SU-DHL-6 (cell line): ENCODE data around the gene SLC9A1.

ENCODE experiments used
- H2AFZ ChIP-seq: fragments of 200-600 bp; sonication (generic); 2 replicates; pipeline ENCODE4 v1.6.1; 2014; ENCODE audit warnings: low read depth, mild to moderate bottlenecking, moderate library complexity, mixed read lengths, antibody characterized with exemption, low read length; ENCODE audit not compliant: severe bottlenecking
- H3F3A ChIP-seq: fragments of 200-600 bp; shearing (Covaris generic); 2 replicates; pipeline ENCODE4 v1.6.0; 2016; ENCODE audit warnings: antibody characterized with exemption, mild to moderate bottlenecking; ENCODE audit not compliant: insufficient read depth
- H3K27ac ChIP-seq: fragments of 200-600 bp; sonication (generic); 2 replicates; pipeline ENCODE4 v1.5.1; 2016; ENCODE audit warnings: low read depth, mild to moderate bottlenecking, low read length, moderate library complexity, mixed read lengths
- H3K27me3 ChIP-seq: fragments of 200-600 bp; sonication (generic), shearing (Covaris generic); 2 replicates; pipeline ENCODE4 v1.6.0; 2014; ENCODE audit warnings: mild to moderate bottlenecking, low read length
- H3K36me3 ChIP-seq: fragments of 200-600 bp; sonication (generic); 2 replicates; pipeline ENCODE4 v1.6.1; 2014; ENCODE audit warnings: mild to moderate bottlenecking, low read length, mixed read lengths
- H3K4me2 ChIP-seq: fragments of 300-600, 200-600 bp; shearing (Covaris generic), sonication (generic); 2 replicates; pipeline ENCODE4 v1.6.0; 2014; ENCODE audit warnings: low read length, low read depth, mild to moderate bottlenecking; ENCODE audit not compliant: poor library complexity, severe bottlenecking
- H3K4me3 ChIP-seq: fragments of 200-600 bp; sonication (generic); 2 replicates; pipeline ENCODE4 v1.5.1; 2014; ENCODE audit warnings: antibody characterized with exemption, low read length, mild to moderate bottlenecking, mixed read lengths; ENCODE audit not compliant: insufficient read depth, poor library complexity, severe bottlenecking
- H3K79me2 ChIP-seq: fragments of 200-600 bp; sonication (generic); 2 replicates; pipeline ENCODE4 v1.6.1; 2014; ENCODE audit warnings: mild to moderate bottlenecking, low read length, moderate library complexity; ENCODE audit not compliant: insufficient read depth
- H3K9ac ChIP-seq: fragments of 200-600 bp; sonication (generic); 2 replicates; pipeline ENCODE4 v1.7.0; 2014; ENCODE audit warnings: mild to moderate bottlenecking, low read length
- H3K9me2 ChIP-seq: fragments of 200-600 bp; sonication (generic); replicated peaks from 2 replicates; pipeline ENCODE4 v1.6.1; 2014; ENCODE audit warnings: low read length; ENCODE audit not compliant: insufficient read depth
- H3K9me3 ChIP-seq: fragments of 200-600 bp; sonication (generic); 2 replicates; pipeline ENCODE4 v1.6.1; 2014; ENCODE audit warnings: low read length, mixed read lengths; ENCODE audit not compliant: insufficient read depth
- H4K20me1 ChIP-seq: fragments of 200-600 bp; sonication (generic); 2 replicates; pipeline ENCODE4 v1.6.1; 2014; ENCODE audit warnings: low read depth, mild to moderate bottlenecking, antibody characterized with exemption, low read length, moderate library complexity, mixed read lengths
- EZH2phosphoT487 ChIP-seq: fragments of 200-600 bp; sonication (generic), shearing (Covaris generic); conservative IDR thresholded peaks from 2 replicates; pipeline ENCODE4 v1.6.1; 2018; ENCODE audit warnings: mild to moderate bottlenecking, antibody characterized with exemption, low read length, moderate library complexity, mixed read lengths
- TF ChIP-seq, protein P1 (sequence below): fragments of 200-600 bp; sonication (generic); IDR thresholded peaks from one replicate; pipeline ENCODE4 v1.5.1; 2017; ENCODE audit warnings: antibody characterized with exemption, mild to moderate bottlenecking, low read length, moderate library complexity; ENCODE audit not compliant: insufficient read depth, poor library complexity, severe bottlenecking

SLC9A1 gene

DNA sequence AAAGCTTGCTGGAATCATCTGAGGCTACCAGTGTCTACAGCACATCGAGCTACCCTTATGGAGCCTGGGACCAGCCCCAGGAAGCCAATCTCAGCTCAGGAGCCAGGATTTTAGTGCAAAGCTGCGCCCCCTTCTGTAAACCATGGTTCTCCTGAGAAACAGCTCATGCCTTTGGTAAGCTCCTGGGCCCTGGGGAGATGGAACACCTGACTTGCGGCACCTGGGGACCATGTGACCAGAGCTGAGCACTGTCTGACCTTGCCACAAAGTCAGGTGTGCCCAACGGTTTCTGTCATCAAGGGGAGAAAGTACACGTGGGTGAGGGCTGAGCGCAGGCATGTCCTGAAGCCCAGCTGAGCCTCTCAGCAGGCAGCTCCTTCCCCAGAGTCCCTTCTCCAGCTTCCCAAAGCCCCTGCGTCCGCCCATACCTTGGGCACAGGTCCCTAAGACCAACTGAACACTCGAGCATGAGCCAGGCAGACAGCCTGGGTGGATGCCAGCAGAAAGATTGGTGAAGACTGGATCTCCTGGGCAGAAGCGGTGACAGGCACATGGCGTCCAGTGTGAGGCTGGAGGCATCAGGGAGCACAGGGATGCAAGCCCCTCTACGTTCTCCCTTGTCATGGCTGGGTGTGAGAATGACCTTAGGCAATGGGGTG is 84.4 kb downstream of the SLC9A1 start:
- H3K27me3 ChIP-seq: no peaks in the 10 kb centered on the region
- H3K36me3 ChIP-seq: no peaks in the 10 kb centered on the region
- TF ChIP-seq, protein P1, sequence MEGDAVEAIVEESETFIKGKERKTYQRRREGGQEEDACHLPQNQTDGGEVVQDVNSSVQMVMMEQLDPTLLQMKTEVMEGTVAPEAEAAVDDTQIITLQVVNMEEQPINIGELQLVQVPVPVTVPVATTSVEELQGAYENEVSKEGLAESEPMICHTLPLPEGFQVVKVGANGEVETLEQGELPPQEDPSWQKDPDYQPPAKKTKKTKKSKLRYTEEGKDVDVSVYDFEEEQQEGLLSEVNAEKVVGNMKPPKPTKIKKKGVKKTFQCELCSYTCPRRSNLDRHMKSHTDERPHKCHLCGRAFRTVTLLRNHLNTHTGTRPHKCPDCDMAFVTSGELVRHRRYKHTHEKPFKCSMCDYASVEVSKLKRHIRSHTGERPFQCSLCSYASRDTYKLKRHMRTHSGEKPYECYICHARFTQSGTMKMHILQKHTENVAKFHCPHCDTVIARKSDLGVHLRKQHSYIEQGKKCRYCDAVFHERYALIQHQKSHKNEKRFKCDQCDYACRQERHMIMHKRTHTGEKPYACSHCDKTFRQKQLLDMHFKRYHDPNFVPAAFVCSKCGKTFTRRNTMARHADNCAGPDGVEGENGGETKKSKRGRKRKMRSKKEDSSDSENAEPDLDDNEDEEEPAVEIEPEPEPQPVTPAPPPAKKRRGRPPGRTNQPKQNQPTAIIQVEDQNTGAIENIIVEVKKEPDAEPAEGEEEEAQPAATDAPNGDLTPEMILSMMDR: no peak
- TF ChIP-seq EZH2phosphoT487: no peak
- H2AFZ ChIP-seq: no peak overlapping the region
- no peak overlapping the region for H3K27ac ChIP-seq
- no peaks in the 10 kb centered on the region for H3K9me2 ChIP-seq
- no peaks in the 10 kb centered on the region for H3K9me3 ChIP-seq
- no peaks in the 10 kb centered on the region for H3F3A ChIP-seq
- H3K4me3 ChIP-seq: no peak overlapping the region
- no peak overlapping the region for H3K9ac ChIP-seq
- H3K79me2 ChIP-seq: no peaks in the 10 kb centered on the region
- no peaks in the 10 kb centered on the region for H4K20me1 ChIP-seq
- no peak overlapping the region for H3K4me2 ChIP-seq

DNA sequence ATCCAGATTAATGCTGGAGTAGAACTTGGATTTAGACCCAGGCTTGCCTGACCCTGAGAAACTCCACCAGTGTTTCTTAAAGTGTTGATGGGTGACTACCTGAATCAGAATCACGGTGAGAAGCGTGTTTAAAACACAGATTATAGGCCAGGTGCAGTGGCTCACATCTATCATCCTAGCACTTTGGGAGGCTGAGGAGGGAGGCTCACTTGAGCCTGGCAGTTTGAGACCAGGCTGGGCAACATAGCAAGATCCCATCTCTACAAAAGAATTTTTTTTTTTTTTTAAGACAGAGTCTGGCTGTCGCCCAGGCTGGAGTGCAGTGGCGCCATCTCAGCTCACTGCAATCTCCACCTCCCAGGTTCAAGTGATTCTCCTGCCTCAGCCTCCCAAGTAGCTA is 86.0 kb downstream of the SLC9A1 start:
- no peaks in the 10 kb centered on the region for H3K9me2 ChIP-seq
- H3K79me2 ChIP-seq: no peaks in the 10 kb centered on the region
- H3F3A ChIP-seq: no peaks in the 10 kb centered on the region
- H3K9ac ChIP-seq: no peak overlapping the region
- H2AFZ ChIP-seq: no peak overlapping the region
- no peak overlapping the region for H3K4me2 ChIP-seq
- H3K9me3 ChIP-seq: no peaks in the 10 kb centered on the region
- no peaks in the 10 kb centered on the region for H3K27me3 ChIP-seq
- H3K36me3 ChIP-seq: no peaks in the 10 kb centered on the region
- no peak overlapping the region for H3K4me3 ChIP-seq
- no peaks in the 10 kb centered on the region for H4K20me1 ChIP-seq
- TF ChIP-seq, protein P1: no peak
- no peak for TF ChIP-seq EZH2phosphoT487
- no peak overlapping the region for H3K27ac ChIP-seq

DNA sequence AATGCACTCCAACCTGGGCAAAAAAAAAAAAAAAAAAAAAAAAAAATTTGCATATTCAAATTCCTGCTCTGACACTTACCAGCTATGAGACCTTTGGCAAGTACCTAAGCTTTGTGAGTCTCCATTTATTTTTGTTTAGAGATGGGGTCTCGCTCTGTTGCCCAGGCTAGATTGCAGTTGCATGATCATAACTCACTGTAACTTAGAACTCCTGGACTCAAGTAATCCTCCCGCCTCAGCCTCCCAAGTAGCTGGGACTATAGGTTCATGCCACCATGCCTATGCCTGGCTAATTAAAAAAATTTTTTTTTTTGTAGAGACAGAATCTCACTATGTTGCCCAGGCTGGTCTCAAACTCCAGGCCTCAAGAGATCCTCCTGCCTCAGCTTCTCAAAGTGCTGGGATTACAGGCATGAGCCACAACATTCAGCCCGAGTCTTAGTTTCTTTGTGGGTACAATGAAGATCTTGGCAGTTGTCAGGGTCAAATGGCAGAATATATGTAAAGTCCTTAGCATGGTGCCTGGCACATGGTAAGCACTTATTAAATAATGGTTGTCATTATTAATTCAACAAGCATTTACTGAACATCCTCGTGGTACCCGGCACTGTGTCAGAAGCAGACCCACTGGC is 88.8 kb downstream of the SLC9A1 start:
- H3K79me2 ChIP-seq: no peaks in the 10 kb centered on the region

More for the DNA sequence above, 88.8 kb downstream of the SLC9A1 start:
- Histone ChIP-seq H3K9ac (no peak overlapping the region), H4K20me1 (no peaks in the 10 kb centered on the region), H3K27me3 (no peaks in the 10 kb centered on the region), H3K4me3 (no peak overlapping the region), H3K4me2 (no peak overlapping the region), H3K9me3 (no peaks in the 10 kb centered on the region), H3K27ac (no peak overlapping the region), H2AFZ (no peak overlapping the region), H3K9me2 (no peaks in the 10 kb centered on the region), H3F3A (no peaks in the 10 kb centered on the region), H3K36me3 (no peaks in the 10 kb centered on the region)
- TF ChIP-seq EZH2phosphoT487: no peak
- TF ChIP-seq, protein P1: no peak
